ENCODE measurements around the gene MYBPC2.
"Not testable (repeated sequence)": the region's sequence is repeated elsewhere in the genome, so short reads cannot be mapped to it uniquely, and the experiment has no call there.

Gene MYBPC2

GRCh38 chr19:50428772-50429463 lies 3.8 kb upstream of the MYBPC2 start:
- DNase-seq: no peak

- DNase-seq: no peak
Observed at GRCh38 chr19:50430888-50431342, 1.8 kb upstream of the MYBPC2 start.

- peak; percentile 64 for DNase-seq
Observed at GRCh38 chr19:50431343-50432220, 1.1 kb upstream of the MYBPC2 start.

- no peak for DNase-seq
Observed at GRCh38 chr19:50433201-50434180, 799 bp downstream of the MYBPC2 start.

GRCh38 chr19:50434525-50434924 lies 1.8 kb downstream of the MYBPC2 start:
- no peak for DNase-seq

GRCh38 chr19:50435221-50435620 lies 2.5 kb downstream of the MYBPC2 start:
- DNase-seq: no peak

- DNase-seq: no peak
Observed at GRCh38 chr19:50435627-50436026, 2.9 kb downstream of the MYBPC2 start.

- no peak for DNase-seq
Observed at GRCh38 chr19:50437862-50438449, 5.3 kb downstream of the MYBPC2 start.

DNA sequence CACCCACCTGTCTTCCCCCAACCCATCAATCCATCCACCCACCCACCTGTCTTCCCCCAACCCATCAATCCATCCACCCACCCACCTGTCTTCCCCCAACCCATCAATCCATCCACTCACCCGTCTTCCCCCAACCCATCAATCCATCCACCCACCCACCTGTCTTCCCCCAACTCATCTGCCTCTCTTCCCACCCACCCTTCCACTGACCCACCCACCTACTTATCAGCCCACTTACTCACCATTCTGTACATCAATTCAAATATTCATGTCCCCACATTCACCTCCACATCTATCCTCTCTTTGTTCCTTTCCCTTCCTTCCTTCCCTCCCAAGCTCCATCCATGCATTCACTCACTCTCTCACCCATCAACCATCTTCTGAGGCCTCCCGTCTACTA lies 6.4 kb downstream of the MYBPC2 start:
- not testable (repeated sequence) for DNase-seq

DNA sequence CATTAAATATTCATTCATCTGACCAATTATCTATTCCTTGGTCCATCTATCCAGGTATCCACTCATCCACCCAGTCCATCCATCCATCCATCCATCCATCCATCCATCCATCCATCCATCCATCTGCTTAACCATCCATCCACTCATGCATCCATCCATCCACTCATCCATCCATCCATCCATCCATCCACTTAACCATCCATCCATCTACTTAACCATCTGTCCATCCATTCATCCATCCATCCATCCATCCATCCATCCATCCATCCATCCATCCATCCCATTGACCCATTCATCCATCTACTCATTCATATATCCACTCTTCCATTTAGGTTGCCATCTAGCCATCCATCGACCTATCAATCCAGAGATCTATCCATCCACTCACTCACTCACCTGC lies 11.4 kb downstream of the MYBPC2 start:
- no peak for DNase-seq

DNA sequence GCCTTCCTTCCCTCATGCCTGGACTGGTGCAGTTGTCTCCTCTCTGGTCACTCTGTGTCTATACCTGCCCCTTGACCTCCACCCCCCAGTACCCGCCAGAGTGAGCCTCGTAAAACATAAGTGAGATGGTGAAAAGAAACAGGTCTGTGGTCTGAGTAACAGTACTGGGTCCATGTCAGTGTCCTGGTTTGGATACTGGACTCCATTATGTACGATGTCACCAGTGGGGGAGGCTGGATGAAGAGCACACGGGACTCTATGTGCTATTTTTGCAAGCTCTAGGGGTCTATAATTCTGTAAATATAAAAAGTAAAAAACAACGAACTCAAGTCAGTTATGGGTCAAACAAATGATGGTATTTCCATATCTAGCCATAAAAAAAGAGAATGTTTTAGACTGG lies 14.4 kb downstream of the MYBPC2 start:
- DNase-seq: no peak

GRCh38 chr19:50447750-50448149 lies 15.1 kb downstream of the MYBPC2 start:
- DNase-seq: no peak

GRCh38 chr19:50449236-50449899 lies 16.7 kb downstream of the MYBPC2 start:
- no peak for DNase-seq

GRCh38 chr19:50450369-50451222 lies 17.9 kb downstream of the MYBPC2 start:
- DNase-seq: no peak

DNA sequence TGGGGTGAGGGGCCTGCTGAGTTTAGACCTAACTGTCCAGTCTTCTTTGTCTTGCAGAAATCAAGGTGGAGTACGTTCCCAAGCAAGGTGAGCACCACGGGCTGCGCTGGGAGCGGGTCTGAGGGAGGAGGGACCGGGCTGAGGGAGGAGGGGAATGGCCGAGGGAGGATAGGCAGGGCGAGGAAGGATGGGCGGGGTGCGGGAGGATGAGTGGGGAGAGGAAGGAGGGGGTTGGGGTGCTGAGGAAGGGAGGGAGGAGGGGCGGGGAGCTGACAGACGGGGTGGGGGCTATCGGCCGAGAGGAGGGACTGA lies 18.5 kb downstream of the MYBPC2 start:
- no peak for DNase-seq

GRCh38 chr19:50453243-50453642 lies 20.6 kb downstream of the MYBPC2 start:
- no peak for DNase-seq

DNA sequence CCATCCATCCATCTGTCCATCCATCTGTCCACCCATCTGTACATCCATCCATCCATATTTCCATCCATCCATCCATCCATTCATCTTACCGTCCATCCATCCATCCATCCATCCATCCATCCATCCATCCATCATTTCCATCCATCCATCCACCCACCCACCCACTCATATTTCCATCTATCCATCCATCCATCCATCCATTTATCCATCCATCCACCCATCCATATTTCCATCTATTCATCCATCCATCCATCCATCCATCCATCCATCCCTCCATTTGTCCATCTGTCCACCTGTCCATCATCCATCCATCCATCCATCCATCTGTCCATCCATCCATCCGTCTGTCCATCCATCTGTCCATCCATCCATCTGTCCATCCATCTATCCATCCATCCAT lies 23.3 kb downstream of the MYBPC2 start:
- no peak for DNase-seq

DNA sequence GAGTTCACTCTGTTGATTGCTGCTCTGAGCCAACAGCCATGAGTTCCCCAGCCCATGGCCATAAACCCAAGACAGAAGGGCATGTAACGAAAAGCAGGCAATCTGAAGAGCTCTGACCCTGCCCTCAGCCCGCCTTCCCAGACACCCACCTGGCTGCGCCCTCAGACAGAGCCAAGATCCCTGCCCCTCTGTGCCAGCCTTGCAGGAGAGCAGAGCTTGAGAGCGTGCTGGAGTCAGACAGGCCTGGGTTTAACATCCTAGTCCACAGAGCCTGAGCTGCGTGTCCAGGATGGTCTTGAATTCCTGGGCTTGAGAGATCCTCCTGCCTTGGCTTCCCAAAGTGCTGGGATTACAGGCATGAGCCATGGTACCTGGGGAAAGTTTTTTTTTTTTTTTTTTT lies 24.6 kb downstream of the MYBPC2 start:
- DNase-seq: no peak

DNA sequence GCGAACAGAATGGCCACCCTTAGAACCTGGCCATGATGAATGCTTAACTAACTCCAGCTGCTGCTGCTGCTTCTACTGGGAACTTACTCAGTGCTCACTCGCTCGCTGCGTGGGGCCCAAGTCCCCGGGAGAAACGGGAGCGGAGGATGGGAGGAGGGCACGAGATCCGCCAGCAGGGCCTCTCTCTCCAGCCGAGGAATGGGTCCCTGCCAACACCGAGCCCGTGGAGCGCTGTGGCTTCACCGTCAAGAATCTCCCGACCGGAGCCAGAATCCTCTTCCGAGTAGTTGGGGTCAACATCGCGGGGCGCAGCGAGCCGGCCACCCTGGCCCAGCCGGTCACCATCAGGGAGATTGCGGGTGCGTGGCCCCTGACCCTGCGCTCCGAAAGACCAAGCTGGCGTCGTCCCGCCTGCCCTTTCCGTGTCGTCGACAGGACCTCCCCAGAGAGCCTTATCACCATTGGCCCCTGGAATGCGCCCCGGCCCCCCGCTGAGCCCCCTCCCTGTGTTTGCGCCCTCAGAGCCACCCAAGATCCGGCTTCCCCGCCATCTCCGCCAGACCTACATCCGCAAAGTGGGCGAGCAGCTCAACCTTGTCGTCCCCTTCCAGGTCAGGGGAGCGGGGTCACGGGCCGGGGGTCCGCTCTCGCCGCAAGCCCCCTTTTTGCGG lies 25.8 kb downstream of the MYBPC2 start:
- no peak for DNase-seq

DNA sequence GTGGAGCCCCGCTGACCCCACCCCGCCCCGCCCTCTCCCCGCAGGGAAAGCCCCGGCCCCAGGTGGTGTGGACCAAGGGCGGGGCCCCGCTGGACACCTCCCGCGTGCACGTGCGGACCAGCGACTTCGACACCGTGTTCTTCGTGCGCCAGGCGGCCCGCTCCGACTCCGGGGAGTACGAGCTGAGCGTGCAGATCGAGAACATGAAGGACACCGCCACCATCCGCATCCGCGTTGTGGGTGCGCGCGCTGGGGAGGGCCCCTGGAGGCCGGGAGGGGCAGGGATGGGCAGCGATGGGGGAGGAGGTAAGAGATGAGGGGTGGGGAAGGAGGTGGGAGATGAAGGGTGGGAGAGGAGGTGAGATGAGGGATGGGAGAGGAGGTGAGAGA lies 26.4 kb downstream of the MYBPC2 start:
- DNase-seq: no peak

GRCh38 chr19:50459638-50460037 lies 26.9 kb downstream of the MYBPC2 start:
- no peak for DNase-seq

Measured in SHP77 treated with DMSO at 0.1 percent for 48 hours (cell line).